ENCODE data around the gene JAM2. TPM values are rescaled to one million over a fixed set of nuclear protein-coding genes. Genes with fewer than 3 reads are reported as not detected.

The JAM2 gene
- total RNA-seq, 4 donors from 2014 or later, result 2.0 to 7.6 (median 4.7) TPM

GRCh38 chr21:25756190-25756932 is 117.3 kb downstream of the JAM2 start:
- DNase-seq (ENCODE audit: low spot score in 2 of 2), result no peak
- no peak for TF ChIP-seq EP300 (IDR thresholded peaks at IDR 0.05)
- no peak for TF ChIP-seq POLR2A (IDR thresholded peaks at IDR 0.05)
- TF ChIP-seq POLR2AphosphoS5 (IDR thresholded peaks at IDR 0.05), result no peak
- TF ChIP-seq CTCF (IDR thresholded peaks at IDR 0.05), result no peak
- Histone ChIP-seq H3K4me1 (no peaks in the 10 kb centered on the region), H3K9me3 (no peaks in the 10 kb centered on the region), H3K4me3 (no peak overlapping the region), H3K36me3 (peaks cover 46% of the 10 kb centered on the region), H3K27me3 (no peaks in the 10 kb centered on the region), H3K27ac (no peak overlapping the region)
- 78% methylated on average over 6 of the region's 6 CpGs for WGBS

- H3K4me1 ChIP-seq, result no peaks in the 10 kb centered on the region
- TF ChIP-seq CTCF (IDR thresholded peaks at IDR 0.05) (no peak), POLR2A (IDR thresholded peaks at IDR 0.05) (no peak), EP300 (IDR thresholded peaks at IDR 0.05) (no peak), POLR2AphosphoS5 (IDR thresholded peaks at IDR 0.05) (no peak)
- H3K27me3 ChIP-seq, result no peaks in the 10 kb centered on the region
- H3K4me3 ChIP-seq, result no peak overlapping the region
- peaks cover 45% of the 10 kb centered on the region for H3K36me3 ChIP-seq
- no peak overlapping the region for H3K27ac ChIP-seq
- no peaks in the 10 kb centered on the region for H3K9me3 ChIP-seq
- DNase-seq (ENCODE audit: low spot score in 2 of 2), result no peak
Observed at GRCh38 chr21:25757531-25757930, 118.5 kb downstream of the JAM2 start.

- DNase-seq (ENCODE audit: low spot score in 2 of 2), result no peak
- H3K4me1 ChIP-seq, result no peaks in the 10 kb centered on the region
- no peaks in the 10 kb centered on the region for H3K9me3 ChIP-seq
- H3K27ac ChIP-seq, result no peak overlapping the region
- WGBS, result 87% methylated on average over 1 of the region's 1 CpG
- H3K36me3 ChIP-seq, result peaks cover 53% of the 10 kb centered on the region
- no peak overlapping the region for H3K4me3 ChIP-seq
- H3K27me3 ChIP-seq, result no peaks in the 10 kb centered on the region
- no peak for TF ChIP-seq EP300 (IDR thresholded peaks at IDR 0.05)
- TF ChIP-seq POLR2A (IDR thresholded peaks at IDR 0.05), result no peak
- TF ChIP-seq POLR2AphosphoS5 (IDR thresholded peaks at IDR 0.05), result no peak
- TF ChIP-seq CTCF (IDR thresholded peaks at IDR 0.05), result no peak
Observed at GRCh38 chr21:25759573-25759972, 120.5 kb downstream of the JAM2 start.

GRCh38 chr21:25760061-25760460 is 121.0 kb downstream of the JAM2 start:
- DNase-seq (ENCODE audit: low spot score in 2 of 2), result no peak
- no peaks in the 10 kb centered on the region for H3K9me3 ChIP-seq
- peaks cover 58% of the 10 kb centered on the region for H3K36me3 ChIP-seq
- no peak overlapping the region for H3K4me3 ChIP-seq
- no peaks in the 10 kb centered on the region for H3K27me3 ChIP-seq
- no peaks in the 10 kb centered on the region for H3K4me1 ChIP-seq
- 91% methylated on average over 3 of the region's 3 CpGs for WGBS
- H3K27ac ChIP-seq, result no peak overlapping the region
- TF ChIP-seq POLR2A (IDR thresholded peaks at IDR 0.05) (no peak), EP300 (IDR thresholded peaks at IDR 0.05) (no peak), POLR2AphosphoS5 (IDR thresholded peaks at IDR 0.05) (no peak), CTCF (IDR thresholded peaks at IDR 0.05) (no peak)

- Histone ChIP-seq H3K4me1 (no peaks in the 10 kb centered on the region), H3K4me3 (no peak overlapping the region), H3K36me3 (peaks cover 64% of the 10 kb centered on the region), H3K9me3 (no peaks in the 10 kb centered on the region), H3K27ac (no peak overlapping the region), H3K27me3 (no peaks in the 10 kb centered on the region)
- 90% methylated on average over 1 of the region's 1 CpG for WGBS
- no peak for DNase-seq (ENCODE audit: low spot score in 2 of 2)
- TF ChIP-seq POLR2A (IDR thresholded peaks at IDR 0.05), result no peak
- TF ChIP-seq EP300 (IDR thresholded peaks at IDR 0.05), result no peak
- TF ChIP-seq POLR2AphosphoS5 (IDR thresholded peaks at IDR 0.05), result no peak
- TF ChIP-seq CTCF (IDR thresholded peaks at IDR 0.05), result no peak
Observed at GRCh38 chr21:25760677-25761076, 121.6 kb downstream of the JAM2 start.
